ENCODE measurements around the gene PRMT9.

Gene PRMT9

DNA sequence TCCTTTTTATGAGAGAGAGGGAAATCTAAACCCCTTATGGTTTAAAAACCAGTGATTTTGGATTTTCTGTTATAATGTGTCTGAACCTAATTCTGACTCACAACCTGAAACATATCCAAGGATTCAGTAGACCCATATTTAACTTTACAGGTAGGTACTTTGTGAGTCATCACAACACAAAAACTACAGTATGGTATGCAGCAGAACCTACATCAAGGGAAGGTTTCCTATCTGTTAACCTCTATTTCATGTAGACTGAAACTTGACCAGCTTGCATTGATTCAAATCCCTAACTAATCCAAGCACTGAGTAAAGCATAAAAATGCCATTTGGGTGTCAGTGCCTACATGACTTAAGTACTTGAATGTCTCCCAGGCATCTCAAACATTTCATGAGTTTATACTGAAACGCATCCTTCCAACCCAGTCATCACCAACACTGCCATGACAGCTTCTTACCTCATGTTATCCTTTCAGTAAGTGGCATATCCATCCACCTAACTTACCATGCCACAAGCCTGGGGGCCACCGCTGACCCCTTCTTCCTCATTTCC lies 43.6 kb upstream of the PRMT9 start:
- DNase-seq = no peak
- Histone ChIP-seq H3K9me3 (no peaks in the 10 kb centered on the region), H3K27me3 (no peaks in the 10 kb centered on the region), H3K36me3 (no peaks in the 10 kb centered on the region), H3K4me1 (peaks cover 0 to 18% (median 1%) of the 10 kb centered on the region in 4 donors), H3K4me3 (no peak overlapping the region), H3K27ac (no peak overlapping the region)
- TF ChIP-seq, protein P1, sequence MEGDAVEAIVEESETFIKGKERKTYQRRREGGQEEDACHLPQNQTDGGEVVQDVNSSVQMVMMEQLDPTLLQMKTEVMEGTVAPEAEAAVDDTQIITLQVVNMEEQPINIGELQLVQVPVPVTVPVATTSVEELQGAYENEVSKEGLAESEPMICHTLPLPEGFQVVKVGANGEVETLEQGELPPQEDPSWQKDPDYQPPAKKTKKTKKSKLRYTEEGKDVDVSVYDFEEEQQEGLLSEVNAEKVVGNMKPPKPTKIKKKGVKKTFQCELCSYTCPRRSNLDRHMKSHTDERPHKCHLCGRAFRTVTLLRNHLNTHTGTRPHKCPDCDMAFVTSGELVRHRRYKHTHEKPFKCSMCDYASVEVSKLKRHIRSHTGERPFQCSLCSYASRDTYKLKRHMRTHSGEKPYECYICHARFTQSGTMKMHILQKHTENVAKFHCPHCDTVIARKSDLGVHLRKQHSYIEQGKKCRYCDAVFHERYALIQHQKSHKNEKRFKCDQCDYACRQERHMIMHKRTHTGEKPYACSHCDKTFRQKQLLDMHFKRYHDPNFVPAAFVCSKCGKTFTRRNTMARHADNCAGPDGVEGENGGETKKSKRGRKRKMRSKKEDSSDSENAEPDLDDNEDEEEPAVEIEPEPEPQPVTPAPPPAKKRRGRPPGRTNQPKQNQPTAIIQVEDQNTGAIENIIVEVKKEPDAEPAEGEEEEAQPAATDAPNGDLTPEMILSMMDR (IDR thresholded peaks at IDR 0.05) = no peak
- intact Hi-C loops (cut with DNase I; ENCODE audit: low total_unique reads) = no loop called here

DNA sequence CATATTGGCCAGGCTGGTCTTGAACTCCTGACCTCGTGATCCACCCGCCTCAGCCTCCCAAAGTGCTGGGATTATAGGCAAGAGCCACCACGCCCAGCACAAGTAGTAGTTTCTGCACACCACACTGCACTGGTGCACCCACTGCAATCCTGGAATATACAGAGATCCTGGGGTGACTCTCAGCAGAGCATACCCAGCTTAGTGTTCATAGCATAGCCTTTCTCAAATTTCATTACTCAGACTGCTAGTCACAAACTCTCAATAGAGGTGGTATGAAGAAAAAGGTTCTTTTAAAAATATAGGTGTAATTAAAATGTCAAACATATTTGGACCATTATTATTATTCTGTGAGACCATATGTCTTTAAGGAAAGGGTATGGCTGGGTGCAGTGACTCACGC lies 41.7 kb upstream of the PRMT9 start:
- intact Hi-C loops (cut with DNase I; ENCODE audit: low total_unique reads) = no loop called here

DNA sequence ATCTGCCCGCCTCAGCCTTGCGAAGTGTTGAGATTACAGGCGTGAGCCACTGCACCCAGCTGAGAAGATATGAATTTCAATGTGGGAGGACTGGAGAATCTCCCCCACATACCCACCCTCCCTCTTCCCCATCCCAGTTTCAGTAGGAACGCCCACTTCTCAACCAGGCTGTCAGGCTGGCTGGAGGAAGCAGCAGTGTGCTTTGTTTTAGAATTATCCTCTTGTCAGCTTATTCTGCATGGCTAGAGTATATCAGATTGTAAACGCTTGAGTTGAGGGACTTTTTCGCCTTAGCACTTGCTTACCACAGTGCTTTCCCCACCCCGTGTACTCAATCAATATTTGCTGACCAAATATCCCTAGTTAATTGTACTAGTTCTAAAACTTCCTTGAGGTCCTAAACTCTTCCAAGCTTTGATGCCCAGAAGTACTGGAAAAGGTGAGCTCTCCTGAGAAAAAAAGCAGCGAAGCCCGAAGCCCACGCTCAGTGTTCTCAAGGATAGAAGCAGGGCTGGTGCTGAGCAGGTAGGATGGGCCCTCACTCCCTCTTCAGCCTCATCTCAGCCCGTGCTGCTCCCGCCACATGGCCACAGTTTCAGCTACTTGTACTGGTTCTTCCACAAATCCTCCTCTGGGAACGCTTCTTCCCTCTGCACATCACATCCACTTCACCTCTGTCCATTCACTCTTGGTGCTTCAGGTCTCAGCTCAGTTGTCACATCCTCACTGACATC lies 40.7 kb upstream of the PRMT9 start:
- H3K4me1 ChIP-seq = peaks cover 0 to 13% (median 0%) of the 10 kb centered on the region in 4 donors
- H3K36me3 ChIP-seq = no peaks in the 10 kb centered on the region
- DNase-seq = no peak
- H3K4me3 ChIP-seq = no peak overlapping the region
- no peaks in the 10 kb centered on the region for H3K9me3 ChIP-seq
- H3K27ac ChIP-seq = no peak overlapping the region
- H3K27me3 ChIP-seq = no peaks in the 10 kb centered on the region
- TF ChIP-seq, protein P1 (IDR thresholded peaks at IDR 0.05) = no peak
- intact Hi-C loops (cut with DNase I; ENCODE audit: low total_unique reads) = no loop called here

More for the DNA sequence above, 41.7 kb upstream of the PRMT9 start:
- no peaks in the 10 kb centered on the region for H3K36me3 ChIP-seq
- no peak overlapping the region for H3K4me3 ChIP-seq
- TF ChIP-seq, protein P1 (IDR thresholded peaks at IDR 0.05) = no peak
- DNase-seq = no peak
- H3K27ac ChIP-seq = no peak overlapping the region
- H3K9me3 ChIP-seq = no peaks in the 10 kb centered on the region
- H3K4me1 ChIP-seq = peaks cover 0 to 13% (median 0%) of the 10 kb centered on the region in 4 donors
- no peaks in the 10 kb centered on the region for H3K27me3 ChIP-seq

DNA sequence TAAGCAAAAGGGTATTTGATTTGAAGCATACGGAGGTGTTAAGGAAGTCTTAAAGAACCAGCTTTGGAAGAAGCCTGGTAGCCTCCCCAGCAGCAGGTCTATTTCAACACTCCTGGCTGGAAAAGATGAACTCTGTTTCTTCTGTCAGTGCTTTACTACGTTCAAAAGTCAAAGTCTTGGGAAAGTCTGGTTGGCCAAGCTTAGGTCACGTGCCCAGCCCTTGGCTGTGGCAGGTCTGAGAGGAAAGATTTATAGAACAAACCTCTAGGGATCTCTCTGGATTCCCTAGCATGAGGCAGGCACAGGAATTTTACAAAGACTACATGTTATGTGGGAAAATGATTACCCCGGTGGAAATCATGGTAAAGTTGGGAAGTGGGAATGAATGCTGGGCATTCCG lies 39.4 kb upstream of the PRMT9 start:
- intact Hi-C loops (cut with DNase I; ENCODE audit: low total_unique reads) = no loop called here

DNA sequence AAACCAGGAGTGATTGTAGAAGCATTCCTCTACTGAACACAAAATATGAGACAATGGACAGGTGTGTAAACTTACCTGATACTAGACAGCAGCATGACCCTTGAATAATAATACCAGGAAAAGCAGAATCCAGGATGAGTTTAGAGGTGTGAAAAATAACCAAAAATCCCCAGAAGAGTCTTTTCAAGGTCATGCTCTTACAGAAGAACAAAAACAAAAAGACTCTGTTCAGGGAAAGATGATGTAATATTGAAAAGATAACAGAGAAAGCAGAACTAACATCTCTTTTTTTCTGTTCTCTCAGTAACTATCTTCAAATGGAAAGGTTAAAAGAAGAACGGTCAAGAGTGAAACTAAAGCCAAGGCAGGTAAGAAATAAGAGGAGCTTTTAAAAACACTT lies 33.9 kb upstream of the PRMT9 start:
- TF ChIP-seq, protein P1 (IDR thresholded peaks at IDR 0.05) = no peak
- Histone ChIP-seq H3K4me1 (peaks cover 0 to 20% (median 7%) of the 10 kb centered on the region in 4 donors), H3K27ac (no peak overlapping the region), H3K36me3 (no peaks in the 10 kb centered on the region), H3K27me3 (no peaks in the 10 kb centered on the region), H3K4me3 (no peak overlapping the region), H3K9me3 (no peaks in the 10 kb centered on the region)
- DNase-seq = no peak
- intact Hi-C loops (cut with DNase I; ENCODE audit: low total_unique reads) = no loop called here

More for the DNA sequence above, 39.4 kb upstream of the PRMT9 start:
- peak; percentile 52 to 83 for DNase-seq
- no peaks in the 10 kb centered on the region for H3K9me3 ChIP-seq
- H3K36me3 ChIP-seq = no peaks in the 10 kb centered on the region
- H3K27ac ChIP-seq = peak overlapping the region; percentile 23 to 64
- TF ChIP-seq, protein P1 (IDR thresholded peaks at IDR 0.05) = no peak
- no peak overlapping the region for H3K4me3 ChIP-seq
- H3K4me1 ChIP-seq = peaks cover 0 to 13% (median 0%) of the 10 kb centered on the region in 4 donors
- H3K27me3 ChIP-seq = no peaks in the 10 kb centered on the region

Measured in tibial artery (tissue), 4 donors.